GM23338 (cell line): ENCODE measurements around the gene LTBR.

ENCODE experiments used
- CREB1 ChIP-seq: fragments of 250-450 bp; sonication (Bioruptor Pico); IDR thresholded peaks from 2 replicates; pipeline ENCODE4 v1.5.0; 2020; ENCODE audit warnings: low read depth, mild to moderate bottlenecking, moderate library complexity
- CTCF ChIP-seq, 2 experiments: fragments of 200-600 bp in 1 of 2; sonication (generic) in 1 of 2; conservative IDR thresholded peaks; 2 replicates each; pipeline versions ENCODE4 v1.5.1 to v1.6.1; 2016 to 2017; ENCODE audit warnings: antibody characterized with exemption in 2 of 2, low read depth in 2 of 2, mild to moderate bottlenecking in 2 of 2, moderate library complexity in 1 of 2
- ETS1 ChIP-seq: IDR thresholded peaks from 2 replicates; pipeline ENCODE4 v1.6.1; 2016; ENCODE audit warnings: antibody characterized with exemption
- EZH2 ChIP-seq: fragments of 200-600 bp; sonication (generic); IDR thresholded peaks from one replicate; pipeline ENCODE4 v1.8.0; 2017; ENCODE audit warnings: antibody characterized with exemption, mild to moderate bottlenecking, low read depth; ENCODE audit not compliant: unreplicated experiment
- EZH2phosphoT487 ChIP-seq: fragments of 200-600 bp; sonication (generic); IDR thresholded peaks from one replicate; pipeline ENCODE4 v1.8.1; 2018; ENCODE audit warnings: antibody characterized with exemption; ENCODE audit not compliant: unreplicated experiment
- JUNB ChIP-seq: IDR thresholded peaks from one replicate; pipeline ENCODE4 v1.6.1; 2016; ENCODE audit warnings: antibody characterized with exemption; ENCODE audit not compliant: unreplicated experiment
- NANOG ChIP-seq: IDR thresholded peaks from 2 replicates; pipeline ENCODE4 v1.6.1; 2016; ENCODE audit warnings: antibody characterized with exemption, borderline replicate concordance
- POLR2AphosphoS5 ChIP-seq: IDR thresholded peaks from 2 replicates; pipeline ENCODE4 v1.6.1; 2016; ENCODE audit warnings: antibody characterized with exemption, low read depth
- REST ChIP-seq: IDR thresholded peaks from one replicate; pipeline ENCODE4 v1.6.1; 2018; ENCODE audit warnings: antibody characterized with exemption; ENCODE audit not compliant: unreplicated experiment
- STAT1 ChIP-seq: IDR thresholded peaks from one replicate; pipeline ENCODE4 v1.6.1; 2016; ENCODE audit warnings: antibody characterized with exemption; ENCODE audit not compliant: unreplicated experiment
- ZNF114 ChIP-seq: fragments of 250-450 bp; sonication (Bioruptor Pico); IDR thresholded peaks from 2 replicates; pipeline ENCODE4 v1.5.0; 2020; ENCODE audit warnings: mild to moderate bottlenecking, moderate library complexity
- ZNF462 ChIP-seq: fragments of 250-450 bp; sonication (Bioruptor Pico); IDR thresholded peaks from 2 replicates; pipeline ENCODE4 v1.5.0; 2020; ENCODE audit warnings: mild to moderate bottlenecking, moderate library complexity

GRCh38 chr12:6440391-6440790 lies 56.4 kb downstream of the LTBR start:
- TF ChIP-seq POLR2AphosphoS5 (no peak), REST (no peak), CTCF (conservative IDR thresholded peaks at IDR 0.05; ENCODE audit: low read depth in 2 of 2) (no peak), EZH2phosphoT487 (no peak), ZNF462 (no peak), EZH2 (no peak), ETS1 (no peak), STAT1 (no peak), JUNB (no peak), CREB1 (CRISPR knock-in tag) (no peak), NANOG (no peak), ZNF114 (no peak)
